SK-N-MC (cell line): ENCODE measurements around the gene SMARCD3.

Source experiments
- DNase-seq: peaks from one replicate; pipeline ENCODE4 v3.0.0-alpha.2; 2011; ENCODE audit warnings: low read depth, low spot score
- H3K27ac ChIP-seq: fragments of 200-600 bp; sonication (generic); 2 replicates; pipeline ENCODE4 v1.5.1; 2016; ENCODE audit warnings: mixed run types
- H3K36me3 ChIP-seq: fragments of 200-600 bp; sonication (generic); 2 replicates; pipeline ENCODE4 v1.6.1; 2017; ENCODE audit warnings: antibody characterized with exemption, low read length, mixed read lengths; ENCODE audit not compliant: insufficient read depth
- H3K4me3 ChIP-seq: fragments of 200-600 bp; sonication (generic); 2 replicates; pipeline ENCODE4 v1.5.1; 2016
- H3K9ac ChIP-seq: fragments of 200-600 bp; sonication (generic); 2 replicates; pipeline ENCODE4 v1.8.0; 2017; ENCODE audit warnings: mixed run types, mixed read lengths; ENCODE audit not compliant: insufficient read length
- H3K9me3 ChIP-seq: fragments of 200-600 bp; sonication (generic); 2 replicates; pipeline ENCODE4 v1.6.1; 2017; ENCODE audit warnings: low read depth, mild to moderate bottlenecking, antibody characterized with exemption, low read length, moderate library complexity, mixed read lengths
- EZH2 ChIP-seq: fragments of 200-600 bp; sonication (generic); IDR thresholded peaks from one replicate; pipeline ENCODE4 v1.6.1; 2017; ENCODE audit warnings: antibody characterized with exemption
- FOXP2 ChIP-seq: optimal IDR thresholded peaks from 2 replicates; pipeline ENCODE3; 2011; ENCODE audit warnings: mild to moderate bottlenecking, moderate library complexity; ENCODE audit not compliant: insufficient read depth; ENCODE audit errors: extremely low read length, control extremely low read depth
- POLR2AphosphoS5 ChIP-seq: IDR thresholded peaks from 2 replicates; pipeline ENCODE4 v1.6.1; 2012; ENCODE audit warnings: mild to moderate bottlenecking, low read depth, low read length, borderline replicate concordance

SMARCD3 gene

GRCh38 chr7:151282111-151282510 lies 33.6 kb upstream of the SMARCD3 start:
- no peak overlapping the region for H3K9ac ChIP-seq
- no peak for DNase-seq
- H3K9me3 ChIP-seq: no peaks in the 10 kb centered on the region
- TF ChIP-seq EZH2 (no peak), POLR2AphosphoS5 (no peak), FOXP2 (no peak)
- H3K4me3 ChIP-seq: no peak overlapping the region
- H3K36me3 ChIP-seq: no peaks in the 10 kb centered on the region
- H3K27ac ChIP-seq: no peak overlapping the region

- Histone ChIP-seq H3K36me3 (no peaks in the 10 kb centered on the region), H3K9ac (no peak overlapping the region), H3K27ac (no peak overlapping the region), H3K9me3 (no peaks in the 10 kb centered on the region), H3K4me3 (no peak overlapping the region)
- TF ChIP-seq FOXP2 (no peak), POLR2AphosphoS5 (no peak)
- no peak for DNase-seq
These were observed 33.2 kb upstream of the SMARCD3 start for GRCh38 chr7:151281686-151282085.

GRCh38 chr7:151280388-151281019 lies 32.0 kb upstream of the SMARCD3 start:
- Histone ChIP-seq H3K36me3 (no peaks in the 10 kb centered on the region), H3K4me3 (no peak overlapping the region), H3K27ac (no peak overlapping the region), H3K9me3 (no peaks in the 10 kb centered on the region), H3K9ac (no peak overlapping the region)
- no peak for DNase-seq
- TF ChIP-seq POLR2AphosphoS5: no peak
- TF ChIP-seq EZH2: no peak
- TF ChIP-seq FOXP2: no peak

- Histone ChIP-seq H3K27ac (no peak overlapping the region), H3K4me3 (no peak overlapping the region), H3K9me3 (no peaks in the 10 kb centered on the region), H3K36me3 (no peaks in the 10 kb centered on the region), H3K9ac (no peak overlapping the region)
- no peak for DNase-seq
- TF ChIP-seq POLR2AphosphoS5 (no peak), FOXP2 (no peak), EZH2 (no peak)
These were observed 31.4 kb upstream of the SMARCD3 start for GRCh38 chr7:151279868-151280267.

- no peaks in the 10 kb centered on the region for H3K36me3 ChIP-seq
- no peak overlapping the region for H3K27ac ChIP-seq
- H3K9me3 ChIP-seq: no peaks in the 10 kb centered on the region
- DNase-seq: no peak
- TF ChIP-seq FOXP2 (no peak), EZH2 (no peak), POLR2AphosphoS5 (no peak)
- H3K9ac ChIP-seq: no peak overlapping the region
- H3K4me3 ChIP-seq: no peak overlapping the region
These were observed 30.5 kb upstream of the SMARCD3 start for GRCh38 chr7:151278949-151279348.

GRCh38 chr7:151277631-151278030 lies 29.1 kb upstream of the SMARCD3 start:
- TF ChIP-seq FOXP2 (no peak), EZH2 (no peak)
- H3K36me3 ChIP-seq: no peaks in the 10 kb centered on the region
- H3K9me3 ChIP-seq: no peaks in the 10 kb centered on the region
- H3K4me3 ChIP-seq: no peak overlapping the region
- no peak for DNase-seq
- H3K27ac ChIP-seq: no peak overlapping the region
- no peak overlapping the region for H3K9ac ChIP-seq

GRCh38 chr7:151276666-151277590 lies 28.4 kb upstream of the SMARCD3 start:
- no peaks in the 10 kb centered on the region for H3K9me3 ChIP-seq
- H3K4me3 ChIP-seq: peak overlapping the region; percentile 45
- TF ChIP-seq FOXP2 (no peak), EZH2 (no peak), POLR2AphosphoS5 (no peak)
- no peaks in the 10 kb centered on the region for H3K36me3 ChIP-seq
- DNase-seq: no peak
- H3K27ac ChIP-seq: no peak overlapping the region
- H3K9ac ChIP-seq: no peak overlapping the region

- TF ChIP-seq POLR2AphosphoS5 (no peak), FOXP2 (no peak), EZH2 (no peak)
- Histone ChIP-seq H3K36me3 (no peaks in the 10 kb centered on the region), H3K4me3 (0 out of 2 replicates have a peak overlapping the region, but pooled peaks have one; percentile 42), H3K9ac (no peak overlapping the region), H3K27ac (no peak overlapping the region), H3K9me3 (no peaks in the 10 kb centered on the region)
- no peak for DNase-seq
These were observed 27.5 kb upstream of the SMARCD3 start for GRCh38 chr7:151275813-151276577.
